ENCODE results near the gene SIGLEC14. TPM values are rescaled to one million over a fixed set of nuclear protein-coding genes. Genes with fewer than 3 reads are reported as not detected.

SIGLEC14 gene
- total RNA-seq, 6 experiments from 2014 or later = not detected

DNA sequence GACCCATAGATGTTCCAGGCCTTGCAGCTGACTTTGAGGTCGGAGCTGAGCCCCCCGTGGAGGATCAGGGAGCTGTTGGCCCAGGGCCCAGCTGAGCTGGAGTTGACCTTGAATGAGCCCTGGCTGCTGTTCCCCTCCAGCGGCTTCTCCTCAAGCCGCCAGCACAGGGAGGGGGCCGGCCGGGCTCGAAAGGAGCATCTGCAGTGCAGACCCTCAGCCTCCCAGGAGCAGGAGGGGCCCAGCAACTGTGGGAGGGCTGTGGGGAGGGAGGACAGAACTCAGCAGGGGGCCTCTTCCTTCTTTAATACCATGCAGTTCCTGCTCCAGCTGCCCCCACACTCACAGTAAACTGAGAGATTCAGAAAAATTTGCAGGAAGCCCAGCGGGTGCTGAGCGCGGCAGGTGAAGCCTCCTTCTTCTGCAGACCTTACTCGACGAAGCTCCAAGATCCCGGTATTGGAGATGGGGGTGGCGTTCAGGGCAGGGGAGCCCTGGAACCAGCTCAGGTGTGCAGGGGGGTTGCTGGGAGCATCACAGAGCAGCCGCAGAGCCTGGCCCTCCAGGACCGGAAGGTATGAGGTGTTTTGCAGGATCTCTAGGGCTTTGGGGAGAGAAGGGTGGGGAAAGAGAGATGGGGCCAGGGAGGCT is 19.0 kb downstream of the SIGLEC14 start:
- TF ChIP-seq, protein P1, sequence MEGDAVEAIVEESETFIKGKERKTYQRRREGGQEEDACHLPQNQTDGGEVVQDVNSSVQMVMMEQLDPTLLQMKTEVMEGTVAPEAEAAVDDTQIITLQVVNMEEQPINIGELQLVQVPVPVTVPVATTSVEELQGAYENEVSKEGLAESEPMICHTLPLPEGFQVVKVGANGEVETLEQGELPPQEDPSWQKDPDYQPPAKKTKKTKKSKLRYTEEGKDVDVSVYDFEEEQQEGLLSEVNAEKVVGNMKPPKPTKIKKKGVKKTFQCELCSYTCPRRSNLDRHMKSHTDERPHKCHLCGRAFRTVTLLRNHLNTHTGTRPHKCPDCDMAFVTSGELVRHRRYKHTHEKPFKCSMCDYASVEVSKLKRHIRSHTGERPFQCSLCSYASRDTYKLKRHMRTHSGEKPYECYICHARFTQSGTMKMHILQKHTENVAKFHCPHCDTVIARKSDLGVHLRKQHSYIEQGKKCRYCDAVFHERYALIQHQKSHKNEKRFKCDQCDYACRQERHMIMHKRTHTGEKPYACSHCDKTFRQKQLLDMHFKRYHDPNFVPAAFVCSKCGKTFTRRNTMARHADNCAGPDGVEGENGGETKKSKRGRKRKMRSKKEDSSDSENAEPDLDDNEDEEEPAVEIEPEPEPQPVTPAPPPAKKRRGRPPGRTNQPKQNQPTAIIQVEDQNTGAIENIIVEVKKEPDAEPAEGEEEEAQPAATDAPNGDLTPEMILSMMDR (IDR thresholded peaks at IDR 0.05) = no peak
- Mint-ChIP-seq H3K4me1 (ENCODE audit: low read depth) (no peaks in the 10 kb centered on the region), H3K36me3 (ENCODE audit: low read depth) (no peaks in the 10 kb centered on the region), H3K4me3 (no peak overlapping the region), H3K9me3 (no peaks in the 10 kb centered on the region; the same call in 1 of the 2 replicates), H3K27me3 (ENCODE audit: insufficient read depth) (peaks cover 10% of the 10 kb centered on the region), H3K27ac (no peak overlapping the region)
- no peak for DNase-seq

DNA sequence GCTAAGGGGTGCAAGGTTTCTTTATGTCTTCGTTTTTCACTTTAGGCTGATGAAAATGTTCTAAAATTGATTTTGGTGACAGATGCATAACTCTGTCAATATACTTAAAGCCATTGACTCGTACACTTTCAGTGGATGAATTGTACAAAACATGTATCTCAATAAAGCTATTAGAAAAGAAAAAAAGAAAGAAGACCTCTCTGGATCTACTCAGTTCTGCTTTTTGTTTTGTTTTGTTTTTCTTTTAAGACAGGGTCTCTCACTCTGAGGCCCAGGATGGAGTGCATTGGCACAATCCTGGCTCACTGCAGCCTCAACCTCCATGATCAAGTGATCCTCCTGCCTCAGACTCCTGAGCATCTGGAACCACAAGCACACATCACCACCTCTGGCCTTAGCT is 19.9 kb downstream of the SIGLEC14 start:
- Mint-ChIP-seq H3K4me1 (ENCODE audit: low read depth) (no peaks in the 10 kb centered on the region), H3K9me3 (no peaks in the 10 kb centered on the region; the same call in 1 of the 2 replicates), H3K36me3 (ENCODE audit: low read depth) (no peaks in the 10 kb centered on the region), H3K27me3 (ENCODE audit: insufficient read depth) (peaks cover 10% of the 10 kb centered on the region), H3K4me3 (no peak overlapping the region), H3K27ac (no peak overlapping the region)
- no peak for DNase-seq
- TF ChIP-seq, protein P1 (IDR thresholded peaks at IDR 0.05) = no peak

DNA sequence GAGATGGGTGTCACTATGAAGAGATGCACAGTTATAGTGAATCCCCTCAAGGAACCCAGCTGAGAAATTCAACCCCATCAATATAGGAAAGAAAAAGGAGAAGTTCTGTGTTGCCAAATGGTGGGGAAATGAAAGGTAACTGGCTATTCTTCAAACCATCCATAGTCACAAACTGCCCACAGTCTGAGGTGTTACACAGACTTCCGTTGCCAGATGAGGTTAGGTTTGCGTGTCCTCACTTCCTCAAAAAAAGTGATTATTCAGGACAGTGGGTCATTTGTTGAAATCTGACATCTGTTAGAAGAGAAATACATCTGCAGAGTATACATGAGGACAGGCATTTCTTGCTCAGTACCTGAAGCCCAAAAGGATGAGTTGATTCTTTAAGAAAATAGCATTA is 25.4 kb downstream of the SIGLEC14 start:
- DNase-seq = no peak
- TF ChIP-seq, protein P1 (IDR thresholded peaks at IDR 0.05) = no peak
- Mint-ChIP-seq H3K27ac (no peak overlapping the region), H3K4me3 (no peak overlapping the region), H3K9me3 (no peaks in the 10 kb centered on the region; the same call in 1 of the 2 replicates), H3K27me3 (ENCODE audit: insufficient read depth) (peaks cover 3% of the 10 kb centered on the region), H3K4me1 (ENCODE audit: low read depth) (no peaks in the 10 kb centered on the region), H3K36me3 (ENCODE audit: low read depth) (no peaks in the 10 kb centered on the region)

DNA sequence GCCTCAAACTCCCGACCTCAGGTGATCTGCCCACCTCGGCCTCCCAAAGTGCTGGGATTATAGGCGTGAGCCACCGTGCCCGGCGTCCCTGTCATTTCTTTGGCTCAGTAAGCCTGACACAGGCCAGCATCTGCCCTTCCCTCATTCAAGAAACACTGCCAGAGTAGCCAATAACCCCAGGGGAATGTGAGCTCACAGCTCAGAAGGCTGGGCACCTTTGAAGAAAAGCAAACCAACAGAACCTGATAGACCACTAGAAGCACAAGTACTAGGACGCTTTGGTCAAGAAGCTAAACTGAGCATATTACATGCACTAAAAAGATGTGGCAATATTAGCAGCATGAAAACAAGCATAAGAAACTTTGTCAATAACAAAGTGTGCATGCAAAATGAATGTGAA is 30.6 kb downstream of the SIGLEC14 start:
- no peaks in the 10 kb centered on the region for H3K9me3 Mint-ChIP-seq
- no peak overlapping the region for H3K4me3 Mint-ChIP-seq
- no peak overlapping the region for H3K27ac Mint-ChIP-seq
- H3K4me1 Mint-ChIP-seq (ENCODE audit: low read depth) = no peaks in the 10 kb centered on the region
- TF ChIP-seq, protein P1 (IDR thresholded peaks at IDR 0.05) = no peak
- peaks cover 4% of the 10 kb centered on the region for H3K27me3 Mint-ChIP-seq (ENCODE audit: insufficient read depth)
- no peaks in the 10 kb centered on the region for H3K36me3 Mint-ChIP-seq (ENCODE audit: low read depth)
- no peak for DNase-seq

DNA sequence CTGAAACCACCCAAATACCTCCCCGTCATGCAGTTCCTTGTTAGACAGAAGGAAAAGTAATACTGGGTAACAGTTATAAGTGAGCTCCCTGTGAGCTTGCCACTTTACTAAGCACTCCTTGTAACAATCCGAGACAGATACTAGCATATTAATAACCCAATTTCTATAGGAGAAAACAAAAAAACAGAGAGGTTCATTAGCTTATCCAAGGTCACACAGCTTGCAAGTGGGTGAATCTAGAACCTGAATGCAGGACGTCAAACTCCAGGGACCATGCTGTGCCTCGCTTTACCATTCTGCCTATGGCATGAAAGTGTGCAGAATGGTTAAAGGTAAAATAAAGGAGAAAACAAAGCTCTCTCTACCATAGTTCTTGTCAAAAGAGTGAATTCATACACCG is 31.8 kb downstream of the SIGLEC14 start:
- H3K36me3 Mint-ChIP-seq (ENCODE audit: low read depth) = no peaks in the 10 kb centered on the region
- no peaks in the 10 kb centered on the region for H3K4me1 Mint-ChIP-seq (ENCODE audit: low read depth)
- H3K9me3 Mint-ChIP-seq = no peaks in the 10 kb centered on the region
- no peak overlapping the region for H3K4me3 Mint-ChIP-seq
- H3K27me3 Mint-ChIP-seq (ENCODE audit: insufficient read depth) = peaks cover 5% of the 10 kb centered on the region
- no peak for DNase-seq
- H3K27ac Mint-ChIP-seq = no peak overlapping the region
- TF ChIP-seq, protein P1 (IDR thresholded peaks at IDR 0.05) = no peak

Measured in HFFc6 (cell line).